K562 (cell line): ENCODE measurements around the gene OXSR1. TPM values are rescaled to one million over a fixed set of nuclear protein-coding genes. Genes with fewer than 3 reads are reported as not detected.

Source experiments
- ARHGAP35 ChIP-seq: fragments of 450-650 bp; IDR thresholded peaks from 2 replicates; pipeline ENCODE4 v1.6.1; 2018; ENCODE audit not compliant: partially characterized antibody
- GATAD2B ChIP-seq: fragments of 450-650 bp; IDR thresholded peaks from 2 replicates; pipeline ENCODE4 v1.6.1; 2017; ENCODE audit warnings: mild to moderate bottlenecking, borderline replicate concordance
- MYC ChIP-seq, 2 experiments: fragments of 250-450 bp in 1 of 2; sonication (Bioruptor Pico) in 1 of 2; IDR thresholded peaks; 2 replicates each; pipeline versions ENCODE4 v1.5.1 to v1.6.1; 2012 to 2021; ENCODE audit warnings: low read depth in 2 of 2, borderline replicate concordance in 1 of 2, improper control_type of control experiment in 1 of 2, low read length in 1 of 2, mild to moderate bottlenecking in 1 of 2, moderate library complexity in 1 of 2
- POLR2G ChIP-seq: fragments of 200-400 bp; formaldehyde crosslinking; IDR thresholded peaks from 2 replicates; pipeline ENCODE4 v1.6.1; 2017; ENCODE audit warnings: low read depth, mild to moderate bottlenecking, antibody characterized with exemption, low read length, moderate library complexity
- PYGO2 ChIP-seq: fragments of 450-650 bp; IDR thresholded peaks from 2 replicates; pipeline ENCODE4 v1.6.1; 2016; ENCODE audit warnings: mild to moderate bottlenecking, missing genetic modification characterization, moderate library complexity, missing compliant biosample characterization
- SNIP1 ChIP-seq: fragments of 450-650 bp; IDR thresholded peaks from 2 replicates; pipeline ENCODE4 v1.7.1; 2017; ENCODE audit warnings: low read depth, mild to moderate bottlenecking
- TAF1 ChIP-seq: IDR thresholded peaks from 2 replicates; pipeline ENCODE4 v1.6.1; 2011; ENCODE audit warnings: mild to moderate bottlenecking, low read length, moderate library complexity; ENCODE audit not compliant: insufficient read depth, control insufficient read depth, severe bottlenecking; ENCODE audit errors: extremely low read depth
- XRCC4 ChIP-seq: IDR thresholded peaks from one replicate; pipeline ENCODE4 v1.6.1; 2011; ENCODE audit not compliant: insufficient read depth, insufficient read length; ENCODE audit errors: extremely low read depth
- ZFX ChIP-seq: sonication (generic); formaldehyde crosslinking; IDR thresholded peaks from 2 replicates; pipeline ENCODE4 v1.8.0; 2022; ENCODE audit warnings: mild to moderate bottlenecking, missing genetic modification reagents, moderate library complexity
- ZNF253 ChIP-seq: fragments of 250-450 bp; sonication (Bioruptor Pico); conservative IDR thresholded peaks from 2 replicates; pipeline ENCODE4 v1.6.1; 2021; ENCODE audit warnings: mild to moderate bottlenecking
- polyA plus RNA-seq, 8 experiments: library from polyadenylated mRNA; depleted of rRNA in 4 of 8; stranded (reverse) in 5 of 8; unstranded in 3 of 8; fragments of >200 nt; fragmentation: Nextera tagmentation in 2 of 8; fragmentation: Illumina TruSeq in 1 of 8; extraction: Ambion mirVana in 2 of 8; extraction: Trizol in 1 of 8; gene quantifications; 2 replicates each; pipeline versions ENCODE4 v1.2.1 to v1.2.3, GENCODE V29; 2011 to 2014; ENCODE audit warnings: inconsistent platforms in 1 of 8, missing spikeins in 1 of 8
- total RNA-seq, 7 experiments: library from RNA; depleted of rRNA in 6 of 7; stranded (reverse); fragments of >200 nt in 6 of 7; fragmentation: Illumina TruSeq in 2 of 7; extraction: Trizol in 2 of 7; gene quantifications; 2 replicates each; pipeline versions ENCODE4 v1.2.1 to v1.2.3, GENCODE V29; 2011 to 2021; ENCODE audit warnings: low replicate concordance in 1 of 7
- TF ChIP-seq, protein P1 (sequence below): fragments of 250-450 bp; sonication (Bioruptor Pico); IDR thresholded peaks from 2 replicates; pipeline ENCODE4 v1.4.0; 2020; ENCODE audit warnings: mild to moderate bottlenecking, moderate library complexity
- TF ChIP-seq, protein P2 (sequence below): fragments of 450-650 bp; formaldehyde crosslinking; conservative IDR thresholded peaks from 2 replicates; pipeline ENCODE4 v1.4.0; 2022; ENCODE audit warnings: mild to moderate bottlenecking, missing genetic modification characterization
- TF ChIP-seq, protein P3 (sequence below): sonication (generic); formaldehyde crosslinking; IDR thresholded peaks from 2 replicates; pipeline ENCODE4 v1.8.1; 2023; ENCODE audit warnings: mild to moderate bottlenecking, missing genetic modification reagents
- TF ChIP-seq, protein P4 (sequence below): fragments of 250-450 bp; sonication (Bioruptor Pico); IDR thresholded peaks from 2 replicates; pipeline ENCODE4 v1.5.0; 2022; ENCODE audit warnings: mild to moderate bottlenecking
- TF ChIP-seq, protein P5 (sequence below), 2 experiments: IDR thresholded peaks; 2 replicates each; pipeline ENCODE4 v1.6.1; 2011; ENCODE audit warnings: borderline replicate concordance in 1 of 2, control low read depth in 1 of 2, low read depth in 1 of 2, low read length in 1 of 2, mild to moderate bottlenecking in 1 of 2, mixed read lengths in 1 of 2, moderate library complexity in 1 of 2; ENCODE audit not compliant: insufficient read depth in 1 of 2, insufficient read length in 1 of 2, poor library complexity in 1 of 2, severe bottlenecking in 1 of 2; ENCODE audit errors: extremely low read depth in 1 of 2

OXSR1 gene
- total and polyA plus RNA-seq, 9 of the 15 experiments (the other 6 are each of a cell fraction or from before 2014, with no cell fraction given), result 15.7 to 87.6 (median 48.7) TPM

DNA sequence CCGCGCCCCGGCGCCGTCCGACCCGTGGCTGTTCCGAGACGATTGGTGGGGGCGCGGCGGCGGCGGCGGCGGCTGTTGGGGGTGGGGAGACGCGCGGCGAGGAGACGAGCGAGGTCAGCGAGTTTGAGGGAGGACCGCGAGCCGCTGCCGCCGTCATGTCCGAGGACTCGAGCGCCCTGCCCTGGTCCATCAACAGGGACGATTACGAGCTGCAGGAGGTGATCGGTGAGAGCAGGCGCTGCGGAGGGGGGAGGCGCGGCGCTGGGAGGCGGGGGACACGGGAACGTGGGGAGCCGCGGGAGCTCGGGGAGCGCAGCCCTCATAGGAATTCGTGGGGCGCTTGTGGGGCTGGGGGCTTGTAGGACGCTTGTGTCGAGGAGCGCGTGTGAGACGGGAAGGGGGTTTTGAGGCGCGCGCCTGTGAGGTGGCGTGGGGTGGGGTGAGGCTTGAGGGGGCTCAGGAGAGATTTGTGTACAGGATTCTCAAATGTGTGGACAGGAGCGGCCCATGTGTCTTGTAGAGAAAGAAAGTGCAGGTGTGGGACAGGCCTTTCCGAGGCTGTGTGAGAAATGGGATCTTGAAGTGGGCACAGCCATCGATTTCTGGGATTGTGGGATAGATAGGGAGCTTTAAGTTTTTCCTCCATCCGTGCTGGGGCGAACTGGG, 518 bp downstream of the OXSR1 start (continued):
- TF ChIP-seq, protein P1, sequence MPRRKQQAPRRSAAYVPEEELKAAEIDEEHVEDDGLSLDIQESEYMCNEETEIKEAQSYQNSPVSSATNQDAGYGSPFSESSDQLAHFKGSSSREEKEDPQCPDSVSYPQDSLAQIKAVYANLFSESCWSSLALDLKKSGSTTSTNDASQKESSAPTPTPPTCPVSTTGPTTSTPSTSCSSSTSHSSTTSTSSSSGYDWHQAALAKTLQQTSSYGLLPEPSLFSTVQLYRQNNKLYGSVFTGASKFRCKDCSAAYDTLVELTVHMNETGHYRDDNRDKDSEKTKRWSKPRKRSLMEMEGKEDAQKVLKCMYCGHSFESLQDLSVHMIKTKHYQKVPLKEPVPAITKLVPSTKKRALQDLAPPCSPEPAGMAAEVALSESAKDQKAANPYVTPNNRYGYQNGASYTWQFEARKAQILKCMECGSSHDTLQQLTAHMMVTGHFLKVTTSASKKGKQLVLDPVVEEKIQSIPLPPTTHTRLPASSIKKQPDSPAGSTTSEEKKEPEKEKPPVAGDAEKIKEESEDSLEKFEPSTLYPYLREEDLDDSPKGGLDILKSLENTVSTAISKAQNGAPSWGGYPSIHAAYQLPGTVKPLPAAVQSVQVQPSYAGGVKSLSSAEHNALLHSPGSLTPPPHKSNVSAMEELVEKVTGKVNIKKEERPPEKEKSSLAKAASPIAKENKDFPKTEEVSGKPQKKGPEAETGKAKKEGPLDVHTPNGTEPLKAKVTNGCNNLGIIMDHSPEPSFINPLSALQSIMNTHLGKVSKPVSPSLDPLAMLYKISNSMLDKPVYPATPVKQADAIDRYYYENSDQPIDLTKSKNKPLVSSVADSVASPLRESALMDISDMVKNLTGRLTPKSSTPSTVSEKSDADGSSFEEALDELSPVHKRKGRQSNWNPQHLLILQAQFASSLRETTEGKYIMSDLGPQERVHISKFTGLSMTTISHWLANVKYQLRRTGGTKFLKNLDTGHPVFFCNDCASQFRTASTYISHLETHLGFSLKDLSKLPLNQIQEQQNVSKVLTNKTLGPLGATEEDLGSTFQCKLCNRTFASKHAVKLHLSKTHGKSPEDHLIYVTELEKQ, result no peak
- TF ChIP-seq SNIP1 (no peak), ARHGAP35 (no peak), GATAD2B (no peak), PYGO2 (tag) (no peak), TAF1 (peak; percentile 33), ZFX (CRISPR knock-in tag) (peak; percentile 53; the same call in 1 of the 2 replicates), MYC (IDR thresholded peaks at IDR 0.05; ENCODE audit: low read depth, low read length) (no peak; the same call in 1 of the 2 replicates), MYC (CRISPR knock-in tag; IDR thresholded peaks at IDR 0.05; ENCODE audit: borderline replicate concordance, low read depth) (no peak), ZNF253 (CRISPR knock-in tag) (no peak), XRCC4 (no peak), POLR2G (peak; percentile 72)
- TF ChIP-seq, protein P2, sequence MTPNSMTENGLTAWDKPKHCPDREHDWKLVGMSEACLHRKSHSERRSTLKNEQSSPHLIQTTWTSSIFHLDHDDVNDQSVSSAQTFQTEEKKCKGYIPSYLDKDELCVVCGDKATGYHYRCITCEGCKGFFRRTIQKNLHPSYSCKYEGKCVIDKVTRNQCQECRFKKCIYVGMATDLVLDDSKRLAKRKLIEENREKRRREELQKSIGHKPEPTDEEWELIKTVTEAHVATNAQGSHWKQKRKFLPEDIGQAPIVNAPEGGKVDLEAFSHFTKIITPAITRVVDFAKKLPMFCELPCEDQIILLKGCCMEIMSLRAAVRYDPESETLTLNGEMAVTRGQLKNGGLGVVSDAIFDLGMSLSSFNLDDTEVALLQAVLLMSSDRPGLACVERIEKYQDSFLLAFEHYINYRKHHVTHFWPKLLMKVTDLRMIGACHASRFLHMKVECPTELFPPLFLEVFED (CRISPR knock-in tag), result no peak
- TF ChIP-seq, protein P3, sequence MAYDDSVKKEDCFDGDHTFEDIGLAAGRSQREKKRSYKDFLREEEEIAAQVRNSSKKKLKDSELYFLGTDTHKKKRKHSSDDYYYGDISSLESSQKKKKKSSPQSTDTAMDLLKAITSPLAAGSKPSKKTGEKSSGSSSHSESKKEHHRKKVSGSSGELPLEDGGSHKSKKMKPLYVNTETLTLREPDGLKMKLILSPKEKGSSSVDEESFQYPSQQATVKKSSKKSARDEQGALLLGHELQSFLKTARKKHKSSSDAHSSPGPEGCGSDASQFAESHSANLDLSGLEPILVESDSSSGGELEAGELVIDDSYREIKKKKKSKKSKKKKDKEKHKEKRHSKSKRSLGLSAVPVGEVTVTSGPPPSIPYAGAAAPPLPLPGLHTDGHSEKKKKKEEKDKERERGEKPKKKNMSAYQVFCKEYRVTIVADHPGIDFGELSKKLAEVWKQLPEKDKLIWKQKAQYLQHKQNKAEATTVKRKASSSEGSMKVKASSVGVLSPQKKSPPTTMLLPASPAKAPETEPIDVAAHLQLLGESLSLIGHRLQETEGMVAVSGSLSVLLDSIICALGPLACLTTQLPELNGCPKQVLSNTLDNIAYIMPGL (CRISPR knock-in tag), result no peak; the same call in 1 of the 2 replicates
- TF ChIP-seq, protein P4, sequence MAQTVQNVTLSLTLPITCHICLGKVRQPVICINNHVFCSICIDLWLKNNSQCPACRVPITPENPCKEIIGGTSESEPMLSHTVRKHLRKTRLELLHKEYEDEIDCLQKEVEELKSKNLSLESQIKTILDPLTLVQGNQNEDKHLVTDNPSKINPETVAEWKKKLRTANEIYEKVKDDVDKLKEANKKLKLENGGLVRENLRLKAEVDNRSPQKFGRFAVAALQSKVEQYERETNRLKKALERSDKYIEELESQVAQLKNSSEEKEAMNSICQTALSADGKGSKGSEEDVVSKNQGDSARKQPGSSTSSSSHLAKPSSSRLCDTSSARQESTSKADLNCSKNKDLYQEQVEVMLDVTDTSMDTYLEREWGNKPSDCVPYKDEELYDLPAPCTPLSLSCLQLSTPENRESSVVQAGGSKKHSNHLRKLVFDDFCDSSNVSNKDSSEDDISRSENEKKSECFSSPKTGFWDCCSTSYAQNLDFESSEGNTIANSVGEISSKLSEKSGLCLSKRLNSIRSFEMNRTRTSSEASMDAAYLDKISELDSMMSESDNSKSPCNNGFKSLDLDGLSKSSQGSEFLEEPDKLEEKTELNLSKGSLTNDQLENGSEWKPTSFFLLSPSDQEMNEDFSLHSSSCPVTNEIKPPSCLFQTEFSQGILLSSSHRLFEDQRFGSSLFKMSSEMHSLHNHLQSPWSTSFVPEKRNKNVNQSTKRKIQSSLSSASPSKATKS (CRISPR knock-in tag), result no peak
- TF ChIP-seq, protein P5, sequence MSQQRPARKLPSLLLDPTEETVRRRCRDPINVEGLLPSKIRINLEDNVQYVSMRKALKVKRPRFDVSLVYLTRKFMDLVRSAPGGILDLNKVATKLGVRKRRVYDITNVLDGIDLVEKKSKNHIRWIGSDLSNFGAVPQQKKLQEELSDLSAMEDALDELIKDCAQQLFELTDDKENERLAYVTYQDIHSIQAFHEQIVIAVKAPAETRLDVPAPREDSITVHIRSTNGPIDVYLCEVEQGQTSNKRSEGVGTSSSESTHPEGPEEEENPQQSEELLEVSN (IDR thresholded peaks at IDR 0.05; ENCODE audit: borderline replicate concordance in 1 of 2, extremely low read depth in 1 of 2, insufficient read depth in 1 of 2, insufficient read length in 1 of 2, low read depth in 1 of 2, low read length in 1 of 2, poor library complexity in 1 of 2, severe bottlenecking in 1 of 2), result peak in 1 of 2 experiments; percentile 40
